GM23338 (cell line): ENCODE results near the gene USH2A. TPM values are rescaled to one million over a fixed set of nuclear protein-coding genes. Genes with fewer than 3 reads are reported as not detected.

Experiments
- ATAC-seq: fragments of 200-7000 bp; cut with Tn5 transposase; 3 replicates; pipeline ENCODE4 v1.9.1; 2020
- DNase-seq: peaks from one replicate; pipeline ENCODE4 v3.0.0-alpha.2; 2015; ENCODE audit warnings: low spot score
- H2AFZ ChIP-seq: fragments of 200-600 bp; sonication (generic); 2 replicates; pipeline ENCODE4 v1.8.0; 2016; ENCODE audit warnings: antibody characterized with exemption, mild to moderate bottlenecking, moderate library complexity
- H3F3A ChIP-seq: fragments of 200-600 bp; sonication (generic); replicated peaks from 2 replicates; pipeline ENCODE4 v1.8.0; 2017; ENCODE audit warnings: antibody characterized with exemption, mixed run types, low read depth
- H3K27ac ChIP-seq: fragments of 200-600 bp; sonication (generic); 2 replicates; pipeline ENCODE4 v1.6.1; 2016; ENCODE audit warnings: low read depth
- H3K27me3 ChIP-seq: fragments of 200-600 bp; sonication (generic); 2 replicates; pipeline ENCODE4 v1.8.0; 2016; ENCODE audit warnings: mild to moderate bottlenecking, mixed run types, moderate library complexity; ENCODE audit not compliant: insufficient read depth
- H3K36me3 ChIP-seq: fragments of 200-600 bp; sonication (generic); 2 replicates; pipeline ENCODE4 v1.8.0; 2016; ENCODE audit warnings: mild to moderate bottlenecking; ENCODE audit not compliant: insufficient read depth
- H3K4me1 ChIP-seq: fragments of 200-600 bp; sonication (generic); 2 replicates; pipeline ENCODE4 v1.8.0; 2016; ENCODE audit warnings: mild to moderate bottlenecking, moderate library complexity; ENCODE audit not compliant: insufficient read depth
- H3K4me2 ChIP-seq: fragments of 200-600 bp; sonication (generic); 2 replicates; pipeline ENCODE4 v1.7.1; 2017; ENCODE audit warnings: mixed run types
- H3K4me3 ChIP-seq: fragments of 200-600 bp; sonication (generic); 2 replicates; pipeline ENCODE4 v1.6.1; 2016; ENCODE audit warnings: mixed run types
- H3K79me2 ChIP-seq: fragments of 200-600 bp; sonication (generic); replicated peaks from 2 replicates; pipeline ENCODE4 v1.8.0; 2017; ENCODE audit warnings: mild to moderate bottlenecking; ENCODE audit not compliant: insufficient read depth
- H3K9me2 ChIP-seq: fragments of 200-600 bp; sonication (generic); 2 replicates; pipeline ENCODE4 v1.8.0; 2017; ENCODE audit not compliant: insufficient read depth
- H4K20me1 ChIP-seq: fragments of 200-600 bp; sonication (generic); replicated peaks from 2 replicates; pipeline ENCODE4 v1.8.0; 2017; ENCODE audit warnings: mild to moderate bottlenecking; ENCODE audit not compliant: insufficient read depth
- H3K27ac Mint-ChIP-seq: 2 replicates; pipeline ENCODE4 v1.8.0; 2020; ENCODE audit warnings: inconsistent platforms, mild to moderate bottlenecking, moderate library complexity, mixed read lengths
- H3K27me3 Mint-ChIP-seq: 3 replicates; pipeline ENCODE4 v1.8.0; 2022; ENCODE audit warnings: low read depth, mild to moderate bottlenecking, moderate library complexity, mixed read lengths, inconsistent platforms; ENCODE audit not compliant: insufficient read depth, poor library complexity
- H3K36me3 Mint-ChIP-seq: 3 replicates; pipeline ENCODE4 v1.8.0; 2021; ENCODE audit warnings: low read depth, mild to moderate bottlenecking, inconsistent platforms, moderate library complexity, mixed read lengths
- H3K4me1 Mint-ChIP-seq: 3 replicates; pipeline ENCODE4 v1.8.0; 2020; ENCODE audit warnings: mild to moderate bottlenecking, inconsistent platforms, mixed read lengths
- H3K4me3 Mint-ChIP-seq: 3 replicates; pipeline ENCODE4 v1.8.0; 2021; ENCODE audit warnings: moderate library complexity, mild to moderate bottlenecking, inconsistent platforms, mixed read lengths
- H3K9me3 Mint-ChIP-seq: 3 replicates; pipeline ENCODE4 v1.8.0; 2020; ENCODE audit warnings: moderate library complexity, mild to moderate bottlenecking, inconsistent platforms, mixed read lengths
- CREB1 ChIP-seq: fragments of 250-450 bp; sonication (Bioruptor Pico); IDR thresholded peaks from 2 replicates; pipeline ENCODE4 v1.5.0; 2020; ENCODE audit warnings: low read depth, mild to moderate bottlenecking, moderate library complexity
- ETS1 ChIP-seq: IDR thresholded peaks from 2 replicates; pipeline ENCODE4 v1.6.1; 2016; ENCODE audit warnings: antibody characterized with exemption
- EZH2 ChIP-seq: fragments of 200-600 bp; sonication (generic); IDR thresholded peaks from one replicate; pipeline ENCODE4 v1.8.0; 2017; ENCODE audit warnings: antibody characterized with exemption, mild to moderate bottlenecking, low read depth; ENCODE audit not compliant: unreplicated experiment
- EZH2phosphoT487 ChIP-seq: fragments of 200-600 bp; sonication (generic); IDR thresholded peaks from one replicate; pipeline ENCODE4 v1.8.1; 2018; ENCODE audit warnings: antibody characterized with exemption; ENCODE audit not compliant: unreplicated experiment
- JUNB ChIP-seq: IDR thresholded peaks from one replicate; pipeline ENCODE4 v1.6.1; 2016; ENCODE audit warnings: antibody characterized with exemption; ENCODE audit not compliant: unreplicated experiment
- POLR2AphosphoS5 ChIP-seq: IDR thresholded peaks from 2 replicates; pipeline ENCODE4 v1.6.1; 2016; ENCODE audit warnings: antibody characterized with exemption, low read depth
- ZNF114 ChIP-seq: fragments of 250-450 bp; sonication (Bioruptor Pico); IDR thresholded peaks from 2 replicates; pipeline ENCODE4 v1.5.0; 2020; ENCODE audit warnings: mild to moderate bottlenecking, moderate library complexity
- ZNF331 ChIP-seq: fragments of 250-450 bp; sonication (Bioruptor Pico); IDR thresholded peaks from 2 replicates; pipeline ENCODE4 v1.5.0; 2020; ENCODE audit warnings: low read depth, mild to moderate bottlenecking, moderate library complexity
- polyA plus RNA-seq: library from polyadenylated mRNA; unstranded; fragments of >200 nt; fragmentation: Nextera tagmentation; extraction: Ambion mirVana; gene quantifications from 2 replicates; pipeline ENCODE4 v1.2.1, GENCODE V29; 2016
- total RNA-seq: library from RNA; depleted of rRNA; stranded (reverse); fragments of >200 nt; shearing (Covaris generic); gene quantifications from 2 replicates; pipeline ENCODE4 v1.2.3, GENCODE V29; 2014
- TF ChIP-seq, protein P1 (sequence below), 2 experiments: fragments of 200-600 bp in 1 of 2; sonication (generic) in 1 of 2; conservative IDR thresholded peaks; 2 replicates each; pipeline versions ENCODE4 v1.5.1 to v1.6.1; 2016 to 2017; ENCODE audit warnings: antibody characterized with exemption in 2 of 2, low read depth in 2 of 2, mild to moderate bottlenecking in 2 of 2, moderate library complexity in 1 of 2
- TF ChIP-seq, protein P2 (sequence below): IDR thresholded peaks from one replicate; pipeline ENCODE4 v1.6.1; 2018; ENCODE audit warnings: antibody characterized with exemption; ENCODE audit not compliant: unreplicated experiment

Gene USH2A
- total and polyA plus RNA-seq, 2 experiments from 2014 or later: 0.03 TPM

GRCh38 chr1:216169351-216169750, 253.9 kb downstream of the USH2A start (continued):
- TF ChIP-seq, protein P1, sequence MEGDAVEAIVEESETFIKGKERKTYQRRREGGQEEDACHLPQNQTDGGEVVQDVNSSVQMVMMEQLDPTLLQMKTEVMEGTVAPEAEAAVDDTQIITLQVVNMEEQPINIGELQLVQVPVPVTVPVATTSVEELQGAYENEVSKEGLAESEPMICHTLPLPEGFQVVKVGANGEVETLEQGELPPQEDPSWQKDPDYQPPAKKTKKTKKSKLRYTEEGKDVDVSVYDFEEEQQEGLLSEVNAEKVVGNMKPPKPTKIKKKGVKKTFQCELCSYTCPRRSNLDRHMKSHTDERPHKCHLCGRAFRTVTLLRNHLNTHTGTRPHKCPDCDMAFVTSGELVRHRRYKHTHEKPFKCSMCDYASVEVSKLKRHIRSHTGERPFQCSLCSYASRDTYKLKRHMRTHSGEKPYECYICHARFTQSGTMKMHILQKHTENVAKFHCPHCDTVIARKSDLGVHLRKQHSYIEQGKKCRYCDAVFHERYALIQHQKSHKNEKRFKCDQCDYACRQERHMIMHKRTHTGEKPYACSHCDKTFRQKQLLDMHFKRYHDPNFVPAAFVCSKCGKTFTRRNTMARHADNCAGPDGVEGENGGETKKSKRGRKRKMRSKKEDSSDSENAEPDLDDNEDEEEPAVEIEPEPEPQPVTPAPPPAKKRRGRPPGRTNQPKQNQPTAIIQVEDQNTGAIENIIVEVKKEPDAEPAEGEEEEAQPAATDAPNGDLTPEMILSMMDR (conservative IDR thresholded peaks at IDR 0.05; ENCODE audit: low read depth in 2 of 2): no peak
- no peak for TF ChIP-seq CREB1
- TF ChIP-seq, protein P2, sequence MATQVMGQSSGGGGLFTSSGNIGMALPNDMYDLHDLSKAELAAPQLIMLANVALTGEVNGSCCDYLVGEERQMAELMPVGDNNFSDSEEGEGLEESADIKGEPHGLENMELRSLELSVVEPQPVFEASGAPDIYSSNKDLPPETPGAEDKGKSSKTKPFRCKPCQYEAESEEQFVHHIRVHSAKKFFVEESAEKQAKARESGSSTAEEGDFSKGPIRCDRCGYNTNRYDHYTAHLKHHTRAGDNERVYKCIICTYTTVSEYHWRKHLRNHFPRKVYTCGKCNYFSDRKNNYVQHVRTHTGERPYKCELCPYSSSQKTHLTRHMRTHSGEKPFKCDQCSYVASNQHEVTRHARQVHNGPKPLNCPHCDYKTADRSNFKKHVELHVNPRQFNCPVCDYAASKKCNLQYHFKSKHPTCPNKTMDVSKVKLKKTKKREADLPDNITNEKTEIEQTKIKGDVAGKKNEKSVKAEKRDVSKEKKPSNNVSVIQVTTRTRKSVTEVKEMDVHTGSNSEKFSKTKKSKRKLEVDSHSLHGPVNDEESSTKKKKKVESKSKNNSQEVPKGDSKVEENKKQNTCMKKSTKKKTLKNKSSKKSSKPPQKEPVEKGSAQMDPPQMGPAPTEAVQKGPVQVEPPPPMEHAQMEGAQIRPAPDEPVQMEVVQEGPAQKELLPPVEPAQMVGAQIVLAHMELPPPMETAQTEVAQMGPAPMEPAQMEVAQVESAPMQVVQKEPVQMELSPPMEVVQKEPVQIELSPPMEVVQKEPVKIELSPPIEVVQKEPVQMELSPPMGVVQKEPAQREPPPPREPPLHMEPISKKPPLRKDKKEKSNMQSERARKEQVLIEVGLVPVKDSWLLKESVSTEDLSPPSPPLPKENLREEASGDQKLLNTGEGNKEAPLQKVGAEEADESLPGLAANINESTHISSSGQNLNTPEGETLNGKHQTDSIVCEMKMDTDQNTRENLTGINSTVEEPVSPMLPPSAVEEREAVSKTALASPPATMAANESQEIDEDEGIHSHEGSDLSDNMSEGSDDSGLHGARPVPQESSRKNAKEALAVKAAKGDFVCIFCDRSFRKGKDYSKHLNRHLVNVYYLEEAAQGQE: no peak

GRCh38 chr1:216168546-216168945, 254.7 kb downstream of the USH2A start:
- Histone ChIP-seq H2AFZ (no peak overlapping the region), H3F3A (no peaks in the 10 kb centered on the region), H4K20me1 (no peaks in the 10 kb centered on the region), H3K27me3 (no peaks in the 10 kb centered on the region), H3K27ac (no peak overlapping the region), H3K4me1 (no peaks in the 10 kb centered on the region), H3K4me2 (no peak overlapping the region), H3K9me2 (no peaks in the 10 kb centered on the region), H3K4me3 (no peak overlapping the region), H3K36me3 (no peaks in the 10 kb centered on the region), H3K79me2 (no peaks in the 10 kb centered on the region)
- Mint-ChIP-seq H3K27me3 (no peaks in the 10 kb centered on the region), H3K36me3 (no peaks in the 10 kb centered on the region), H3K4me1 (no peaks in the 10 kb centered on the region; the same call in 2 of the 3 replicates), H3K9me3 (no peaks in the 10 kb centered on the region), H3K4me3 (no peak overlapping the region), H3K27ac (no peak overlapping the region)
- DNase-seq (no peak), ATAC-seq (no peak)
- TF ChIP-seq ZNF114 (no peak), EZH2 (no peak), EZH2phosphoT487 (no peak), JUNB (no peak)

GRCh38 chr1:216154063-216154462, 269.2 kb downstream of the USH2A start:
- no peak overlapping the region for H3K27ac Mint-ChIP-seq
- peaks cover 10% of the 10 kb centered on the region; the same call in 2 of the 3 replicates for H3K4me1 Mint-ChIP-seq
- H3K4me3 Mint-ChIP-seq: no peak overlapping the region
- Histone ChIP-seq H3K36me3 (peaks cover 9% of the 10 kb centered on the region), H3K79me2 (no peaks in the 10 kb centered on the region), H4K20me1 (no peaks in the 10 kb centered on the region), H2AFZ (no peak overlapping the region), H3K4me1 (0 out of 2 replicates have a peak, but pooled peaks cover 4% of the 10 kb centered on the region), H3K4me2 (no peak overlapping the region), H3K4me3 (no peak overlapping the region), H3K27ac (no peak overlapping the region), H3K27me3 (no peaks in the 10 kb centered on the region), H3K9me2 (peaks cover 3% of the 10 kb centered on the region; the same call in 1 of the 2 replicates), H3F3A (no peaks in the 10 kb centered on the region)
- peaks cover 40% of the 10 kb centered on the region for H3K36me3 Mint-ChIP-seq
- H3K27me3 Mint-ChIP-seq: peaks cover 3% of the 10 kb centered on the region
- DNase-seq (no peak), ATAC-seq (no peak)
- H3K9me3 Mint-ChIP-seq: peaks cover 13% of the 10 kb centered on the region; the same call in 2 of the 3 replicates
- TF ChIP-seq POLR2AphosphoS5 (no peak), EZH2phosphoT487 (no peak), ZNF331 (CRISPR knock-in tag) (no peak), ETS1 (no peak)
- TF ChIP-seq, protein P1 (conservative IDR thresholded peaks at IDR 0.05; ENCODE audit: low read depth in 2 of 2): no peak
- TF ChIP-seq, protein P2: no peak
